Activated T-cell treated with anti-CD3 and anti-CD28 coated beads, Interleukin-2, amount 50 U/mL, for 48 hours (primary cell): ENCODE data around the gene APOBEC3A.
A peak's percentile ranks its signal among the peaks of the same experiment; 100 is the strongest.
"Not testable (repeated sequence)": the region's sequence is repeated elsewhere in the genome, so short reads cannot be mapped to it uniquely, and the experiment has no call there.

Experiments
- DNase-seq, 2 experiments: peaks; one replicate each; pipeline ENCODE4 v3.0.0-alpha.2; 2020

APOBEC3A gene

GRCh38 chr22:38943882-38944281 is 13.5 kb upstream of the APOBEC3A start:
- DNase-seq, result no peak

DNA sequence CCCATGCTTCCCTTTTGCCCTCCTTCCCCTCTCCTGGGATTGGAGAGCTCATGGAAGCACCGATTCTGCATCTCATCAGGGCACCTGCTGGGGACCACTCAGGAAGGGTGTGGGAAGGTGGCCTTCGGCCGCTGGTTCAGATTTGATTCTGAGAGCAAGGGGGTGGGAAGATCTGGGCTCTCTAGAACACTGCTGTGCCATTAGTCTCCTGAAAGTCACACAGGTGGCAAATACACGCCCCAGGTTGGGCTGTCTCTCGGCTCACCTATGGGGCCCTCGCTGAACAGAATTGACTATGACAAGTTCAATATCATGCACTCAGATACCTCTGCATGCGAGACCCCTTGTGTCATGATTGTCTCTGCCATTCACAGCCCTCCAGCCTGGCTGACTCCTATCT is 12.8 kb upstream of the APOBEC3A start:
- DNase-seq, result peak in 1 of 2 experiments; percentile 13

GRCh38 chr22:38945706-38946338 is 11.6 kb upstream of the APOBEC3A start:
- DNase-seq, result not testable (repeated sequence)

DNA sequence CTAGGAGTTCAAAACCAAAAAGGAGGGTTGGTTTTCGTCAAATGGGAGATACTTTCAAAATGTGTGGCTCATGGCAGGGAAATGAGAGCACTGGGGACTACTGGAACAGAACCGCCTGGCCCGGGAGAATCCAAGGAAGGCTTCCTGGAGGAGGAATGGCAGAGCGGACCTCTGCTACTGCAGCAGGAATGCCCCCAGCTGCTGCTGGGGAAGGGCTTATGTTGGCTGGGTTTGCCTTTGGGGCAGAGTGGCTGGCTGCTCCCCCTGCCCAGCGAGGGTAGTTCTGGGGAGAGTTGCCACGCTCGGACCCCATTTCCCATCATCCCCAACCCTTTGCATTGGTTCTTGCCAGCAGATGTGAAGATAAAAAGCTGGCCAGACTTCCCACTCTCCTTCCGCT is 10.6 kb upstream of the APOBEC3A start:
- DNase-seq, result peak in 1 of 2 experiments; percentile 9

GRCh38 chr22:38947321-38948140 is 9.9 kb upstream of the APOBEC3A start:
- DNase-seq, result peak in 1 of 2 experiments; percentile 48

- DNase-seq, result no peak
Observed at GRCh38 chr22:38948181-38948940, 9.0 kb upstream of the APOBEC3A start.

GRCh38 chr22:38949889-38950405 is 7.5 kb upstream of the APOBEC3A start:
- DNase-seq, result no peak

GRCh38 chr22:38950527-38951295 is 6.7 kb upstream of the APOBEC3A start:
- no peak for DNase-seq

GRCh38 chr22:38951734-38952133 is 5.7 kb upstream of the APOBEC3A start:
- no peak for DNase-seq

DNA sequence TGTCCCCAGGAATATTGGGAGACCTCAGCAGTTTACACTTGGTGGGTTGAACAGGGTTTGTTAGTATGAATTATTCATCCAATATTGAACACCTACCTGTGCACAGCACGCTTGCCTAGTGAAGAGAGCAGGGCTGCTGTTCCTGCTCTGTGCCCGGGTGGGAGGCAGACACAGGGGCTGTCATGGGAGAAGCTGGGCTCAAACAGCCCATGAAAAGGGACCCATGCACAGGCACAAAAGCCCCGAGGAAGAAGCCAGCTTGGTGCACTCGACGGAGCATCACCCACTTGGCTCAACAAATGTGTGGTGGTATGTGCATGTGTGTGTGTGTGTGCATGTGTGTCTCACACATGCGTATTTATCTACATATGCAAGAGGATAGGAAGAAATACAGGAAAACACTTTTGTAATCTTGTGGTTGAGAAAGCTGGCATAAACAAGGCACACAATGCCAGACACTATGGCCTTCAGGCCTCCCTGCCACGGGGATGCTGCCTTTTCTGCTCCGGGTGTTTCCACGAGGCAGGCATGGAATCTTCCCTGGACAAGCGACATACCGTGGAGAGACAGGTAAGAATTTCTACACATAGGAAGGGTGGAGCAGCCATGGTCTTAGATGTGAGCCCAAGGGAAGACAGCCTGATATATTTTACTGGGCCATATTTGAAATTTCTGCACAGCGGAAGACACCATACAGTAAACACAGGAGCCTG is 5.0 kb upstream of the APOBEC3A start:
- no peak for DNase-seq

DNA sequence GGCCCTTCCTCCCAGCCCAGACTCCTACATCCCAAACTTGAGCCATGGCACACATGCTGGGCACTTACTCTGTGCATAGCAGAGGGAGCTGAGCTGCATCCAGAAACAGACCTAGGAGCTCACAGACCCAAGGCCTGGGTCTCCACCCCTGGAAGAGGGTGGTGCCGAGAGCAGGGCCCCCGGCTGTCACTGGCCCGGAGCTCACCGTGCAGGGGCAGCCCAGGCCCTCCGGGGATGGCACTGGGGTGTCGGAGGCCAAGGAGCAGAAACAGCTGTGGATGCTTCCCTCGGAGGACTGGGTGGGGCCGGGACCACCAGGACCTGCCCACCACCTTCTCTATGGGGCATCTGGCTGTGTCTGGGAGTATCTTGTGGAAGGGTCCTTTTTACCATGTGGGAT is 4.3 kb upstream of the APOBEC3A start:
- DNase-seq, result no peak

DNA sequence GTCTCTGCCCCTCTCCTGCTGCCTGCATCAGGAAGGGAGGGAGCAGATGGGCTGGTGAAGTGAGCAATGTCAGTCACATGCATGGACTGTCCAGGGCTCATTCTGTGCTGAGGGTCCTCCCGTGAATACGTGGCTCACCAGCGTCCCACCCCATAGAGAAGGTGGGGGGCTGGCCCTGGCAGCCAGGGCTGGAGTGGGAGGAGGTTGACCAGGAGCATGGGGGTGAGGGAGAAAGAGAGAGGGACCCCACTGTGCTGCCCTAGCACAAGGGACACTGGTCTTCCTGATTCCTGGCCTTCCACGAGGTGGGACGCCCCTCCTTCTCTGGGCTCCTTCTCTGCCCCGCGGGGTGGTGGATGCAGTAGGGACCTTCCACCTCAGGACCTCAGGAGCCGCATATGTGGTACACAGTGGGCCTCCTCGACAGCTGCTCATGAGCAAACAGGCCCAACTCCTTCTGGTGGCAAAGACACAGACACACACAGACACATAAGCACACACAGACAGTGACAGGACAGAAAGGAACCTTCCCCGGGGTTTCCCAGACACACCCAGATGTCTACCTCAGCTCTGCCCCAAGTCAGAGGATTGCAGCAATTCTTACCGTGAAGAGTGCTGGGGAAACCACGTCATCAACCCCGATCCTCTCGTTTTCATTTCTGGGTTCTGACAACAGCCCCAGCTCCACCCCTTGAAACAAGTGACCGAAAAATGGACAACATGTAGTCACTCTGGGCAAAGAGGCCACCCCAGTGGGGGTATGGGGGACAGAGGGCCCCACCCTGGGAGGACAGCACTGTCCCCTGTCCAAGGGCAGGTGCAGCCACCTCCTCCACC is 3.6 kb upstream of the APOBEC3A start:
- peak; percentile 81 to 84 for DNase-seq

- DNase-seq, result peak in 1 of 2 experiments; percentile 52
Observed at GRCh38 chr22:38954414-38955043, 2.9 kb upstream of the APOBEC3A start.

DNA sequence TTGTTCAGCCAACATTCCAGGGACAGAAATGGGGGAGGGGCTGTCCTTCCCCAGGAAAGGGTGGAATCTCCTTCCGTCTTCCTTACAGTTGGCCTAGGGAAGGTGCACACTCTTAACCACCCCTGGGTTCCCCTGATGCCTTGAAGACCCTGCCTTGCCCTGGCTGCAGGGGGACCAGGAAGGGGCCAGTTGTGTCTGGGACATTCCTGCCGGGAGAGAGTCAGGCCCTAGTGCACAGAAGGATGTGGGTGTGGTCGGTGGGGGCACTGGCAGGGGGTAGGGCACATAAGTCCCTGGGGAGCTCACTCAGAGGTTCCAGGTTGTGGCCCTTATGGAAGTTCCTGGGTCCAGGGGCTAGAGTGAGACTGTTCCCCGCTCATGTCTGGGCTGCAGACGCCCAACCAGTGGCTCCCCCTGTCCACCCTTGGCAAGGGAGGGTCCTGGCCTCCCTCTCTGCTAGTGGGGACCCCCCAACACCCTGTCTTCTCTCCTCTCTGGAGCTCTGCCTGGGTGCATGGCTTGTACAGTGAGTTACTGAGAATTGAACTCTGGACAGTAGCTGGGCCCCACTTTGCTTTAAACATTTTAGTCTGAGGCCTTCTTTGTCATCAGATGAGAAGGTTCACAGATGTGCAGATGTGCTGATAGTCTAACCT is 2.0 kb upstream of the APOBEC3A start:
- DNase-seq, result no peak

DNA sequence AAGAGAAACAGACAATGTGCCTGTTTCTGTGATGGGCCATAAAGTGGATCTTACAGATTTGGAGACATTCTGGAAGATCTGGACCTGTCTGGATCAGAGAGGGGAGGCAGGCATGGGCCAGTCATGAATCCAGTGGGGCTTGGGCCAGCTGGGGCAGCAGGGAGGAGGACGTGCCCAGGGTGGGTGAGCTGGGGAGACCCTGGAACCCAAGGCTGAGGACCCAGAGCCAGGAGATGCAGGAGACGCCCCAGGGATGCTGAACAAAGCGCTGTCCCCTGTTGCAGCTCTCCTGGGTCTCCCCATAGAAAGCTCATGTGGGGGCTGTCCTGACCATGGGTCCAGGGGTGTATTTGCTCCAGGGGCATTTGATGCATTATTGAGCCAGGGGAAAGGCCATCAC is 1.5 kb upstream of the APOBEC3A start:
- DNase-seq, result no peak

DNA sequence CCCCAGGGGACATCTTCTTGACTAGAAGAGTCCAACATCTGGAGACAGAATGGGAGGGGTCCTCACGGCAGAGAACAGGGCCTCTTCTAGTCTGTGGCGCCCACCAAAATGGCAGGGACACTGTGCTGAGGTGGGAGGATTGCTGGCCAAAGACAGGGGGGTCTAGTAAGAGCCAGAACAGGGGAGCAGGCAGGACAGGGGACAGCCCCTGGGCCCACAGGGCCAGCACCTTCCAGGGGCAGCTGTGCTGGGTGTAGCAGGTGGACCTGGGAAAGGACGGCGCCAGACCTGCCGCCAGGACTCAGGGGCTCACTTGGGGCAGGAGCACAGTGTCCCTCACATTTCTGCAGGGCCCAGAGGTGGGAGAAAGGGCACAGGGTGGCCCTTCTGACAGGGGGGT is 858 bp upstream of the APOBEC3A start:
- no peak for DNase-seq

DNA sequence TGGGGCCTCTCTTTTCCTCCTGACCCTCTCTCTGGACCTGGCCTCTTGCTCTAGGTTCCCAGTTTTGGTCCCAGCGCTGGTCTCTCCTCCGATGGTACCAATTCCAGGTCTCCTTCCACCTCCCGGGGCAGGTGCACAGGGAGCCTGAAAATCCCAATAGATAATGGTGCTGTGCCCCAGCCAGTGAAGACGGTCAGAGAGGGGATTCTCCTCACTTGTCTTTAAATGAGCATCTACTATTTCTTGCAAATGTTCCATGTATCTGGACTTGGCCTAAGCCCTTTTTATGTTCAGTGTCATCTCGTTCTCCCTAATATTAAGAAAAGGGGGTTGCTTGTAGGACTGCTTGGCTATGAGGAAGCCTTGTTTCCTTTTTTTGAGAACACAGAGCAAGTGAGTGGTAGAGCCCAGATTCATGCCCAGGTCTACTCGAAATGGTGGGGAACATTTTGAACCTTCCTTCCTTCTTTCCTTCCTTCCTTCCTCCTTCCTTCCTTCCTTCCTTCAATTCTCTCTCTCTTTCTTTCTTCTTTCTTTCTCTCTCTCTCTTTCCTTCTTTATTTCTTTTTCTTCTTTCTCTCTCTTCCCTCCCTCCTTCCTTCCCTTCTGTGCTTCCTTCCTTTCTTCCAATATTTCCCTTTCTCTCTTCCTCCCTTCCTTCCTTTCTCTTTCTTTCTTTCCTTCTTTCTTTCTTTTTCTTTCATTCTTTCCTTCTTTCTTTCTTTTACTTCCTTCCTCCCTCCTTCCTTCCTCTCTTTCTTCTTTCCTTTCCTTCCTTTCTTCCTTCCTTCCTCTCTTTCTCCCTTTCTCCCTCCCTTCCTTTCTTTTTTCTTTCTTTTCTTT is 620 bp downstream of the APOBEC3A start:
- no peak for DNase-seq

GRCh38 chr22:38958651-38958943 is 1.2 kb downstream of the APOBEC3A start:
- not testable (repeated sequence) for DNase-seq

DNA sequence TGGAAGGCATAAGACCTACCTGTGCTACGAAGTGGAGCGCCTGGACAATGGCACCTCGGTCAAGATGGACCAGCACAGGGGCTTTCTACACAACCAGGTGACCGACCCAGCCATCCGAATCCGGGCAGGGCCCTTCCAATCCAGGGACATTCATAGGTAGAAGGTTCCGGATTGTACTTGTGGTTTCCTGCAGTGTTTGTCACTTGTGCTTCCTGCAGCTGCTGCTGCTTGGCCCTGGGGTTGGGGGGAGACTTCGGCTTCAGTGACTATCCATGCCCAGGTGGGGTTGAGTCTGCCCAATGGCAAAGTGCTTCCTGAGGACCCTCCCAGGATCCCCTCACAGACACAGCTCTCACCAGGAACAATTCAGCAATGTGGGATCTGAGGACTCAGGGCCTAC is 2.2 kb downstream of the APOBEC3A start:
- no peak for DNase-seq
